GM12878 (cell line): ENCODE data around the gene TMEM17. TPM values are rescaled to one million over a fixed set of nuclear protein-coding genes. Genes with fewer than 3 reads are reported as not detected.

ENCODE experiments used
- ATAC-seq: fragments of 200-7000 bp; cut with Tn5 transposase; 3 replicates; pipeline ENCODE4 v1.9.1; 2020; ENCODE audit warnings: mild to moderate bottlenecking, moderate library complexity
- BruUV-seq: library from RNA; stranded (reverse); fragments of 400-500 nt; replicated peaks from 2 replicates; lab custom pipeline; 2021; lab: Mats Ljungman, UMichigan
- CTCF ChIA-PET: fragments of 300-600 bp; sonication (Branson Sonifier 250); formaldehyde crosslinking; extraction: SDS; loops from one replicate; lab custom pipeline; 2021; ENCODE audit warnings: inconsistent platforms; lab: Yijun Ruan, JAX
- POLR2A ChIA-PET: fragments of 350-600 bp; formaldehyde crosslinking; extraction: SDS; loops from one replicate; lab custom pipeline; 2021; ENCODE audit warnings: inconsistent platforms; lab: Charles Lee
- RAD21 ChIA-PET: fragments of 300-600 bp; sonication (Branson Sonifier 250); formaldehyde crosslinking; loops from one replicate; lab custom pipeline; 2023; ENCODE audit warnings: antibody characterized with exemption; ENCODE audit not compliant: unreplicated experiment; lab: Charles Lee
- SMC1A ChIA-PET: fragments of 300-600 bp; sonication (Branson Sonifier 250); formaldehyde crosslinking; loops from one replicate; lab custom pipeline; 2023; ENCODE audit not compliant: unreplicated experiment, uncharacterized antibody; lab: Charles Lee
- DNase-seq: peaks from one replicate; pipeline ENCODE4 v3.0.0-alpha.2; 2011; ENCODE audit warnings: low read depth, low spot score
- FAIRE-seq: peaks from 3 replicates; lab custom pipeline; 2011; peaks lifted over from hg19 to GRCh38; lab: Jason Lieb, UNC
- H2AFZ ChIP-seq: 2 replicates; pipeline ENCODE4 v1.6.0; 2011; ENCODE audit warnings: low read depth, low read length, control low read depth; ENCODE audit not compliant: control insufficient read depth
- H3K27ac ChIP-seq: 2 replicates; pipeline ENCODE4 v1.5.1; 2011; ENCODE audit warnings: control low read depth; ENCODE audit not compliant: control insufficient read depth, insufficient read depth
- H3K27me3 ChIP-seq, 2 experiments: replicated peaks in 1 of 2; 2 replicates each; pipeline versions ENCODE4 v1.6.0 to v1.6.1; 2011; ENCODE audit warnings: low read length in 1 of 2; ENCODE audit not compliant: control insufficient read depth in 2 of 2, insufficient read depth in 2 of 2
- H3K36me3 ChIP-seq, 2 experiments: 2 replicates each; pipeline ENCODE4 v1.5.1; 2011; ENCODE audit warnings: low read length in 1 of 2; ENCODE audit not compliant: control insufficient read depth in 2 of 2, insufficient read depth in 2 of 2
- H3K4me1 ChIP-seq: 2 replicates; pipeline ENCODE4 v1.6.1; 2011; ENCODE audit warnings: mild to moderate bottlenecking, low read length, moderate library complexity, mixed read lengths; ENCODE audit not compliant: control insufficient read depth, insufficient read depth
- H3K4me2 ChIP-seq: 2 replicates; pipeline ENCODE4 v1.6.0; 2011; ENCODE audit warnings: control low read depth; ENCODE audit not compliant: control insufficient read depth, insufficient read depth
- H3K4me3 ChIP-seq: fragments of 200-600 bp; sonication (generic); 2 replicates; pipeline ENCODE4 v1.5.1; 2016
- H3K79me2 ChIP-seq: 2 replicates; pipeline ENCODE4 v1.6.0; 2011; ENCODE audit warnings: low read length; ENCODE audit not compliant: control insufficient read depth, insufficient read depth
- H3K9ac ChIP-seq: 2 replicates; pipeline ENCODE4 v1.8.0; 2011; ENCODE audit warnings: low read length, control low read depth, mixed read lengths; ENCODE audit not compliant: control insufficient read depth, insufficient read depth
- H3K9me3 ChIP-seq: replicated peaks from 3 replicates; pipeline ENCODE4 v1.5.1; 2011; ENCODE audit warnings: mild to moderate bottlenecking, low read length; ENCODE audit not compliant: control insufficient read depth, insufficient read depth
- H4K20me1 ChIP-seq: 2 replicates; pipeline ENCODE4 v1.6.0; 2011; ENCODE audit not compliant: control insufficient read depth, insufficient read depth
- BCLAF1 ChIP-seq: fragments of 450-650 bp; IDR thresholded peaks from 2 replicates; pipeline ENCODE4 v1.6.1; 2017; ENCODE audit warnings: antibody characterized with exemption, mild to moderate bottlenecking, moderate library complexity
- ETV6 ChIP-seq, 2 experiments: fragments of 450-650 bp in 1 of 2; IDR thresholded peaks in 1 of 2; conservative IDR thresholded peaks in 1 of 2; 2 replicates each; pipeline ENCODE4 v1.6.1; 2014; ENCODE audit warnings: antibody characterized with exemption in 1 of 2, borderline replicate concordance in 1 of 2, low read depth in 1 of 2, mild to moderate bottlenecking in 1 of 2, moderate library complexity in 1 of 2
- GATAD2B ChIP-seq: fragments of 450-650 bp; conservative IDR thresholded peaks from 2 replicates; pipeline ENCODE4 v1.6.1; 2017; ENCODE audit warnings: low read depth, mild to moderate bottlenecking, moderate library complexity
- IKZF1 ChIP-seq: fragments of 450-650 bp; conservative IDR thresholded peaks from 2 replicates; pipeline ENCODE4 v1.6.1; 2017; ENCODE audit warnings: antibody characterized with exemption, mild to moderate bottlenecking
- IRF3 ChIP-seq: fragments of 450-650 bp; IDR thresholded peaks from 2 replicates; pipeline ENCODE4 v1.6.1; 2014; ENCODE audit warnings: mild to moderate bottlenecking
- IRF5 ChIP-seq: fragments of 450-650 bp; IDR thresholded peaks from 2 replicates; pipeline ENCODE4 v1.6.1; 2017; ENCODE audit warnings: borderline replicate concordance
- KLF5 ChIP-seq: fragments of 450-650 bp; IDR thresholded peaks from 2 replicates; pipeline ENCODE4 v1.6.1; 2014; ENCODE audit warnings: mild to moderate bottlenecking; ENCODE audit not compliant: partially characterized antibody
- RAD21 ChIP-seq: IDR thresholded peaks from 2 replicates; pipeline ENCODE4 v1.6.1; 2011; ENCODE audit warnings: mild to moderate bottlenecking, low read depth, low read length, moderate library complexity; ENCODE audit not compliant: insufficient read depth
- SMAD5 ChIP-seq: IDR thresholded peaks from 2 replicates; pipeline ENCODE4 v1.6.1; 2016; ENCODE audit warnings: antibody characterized with exemption, low read depth
- WGBS: methylation state at CpG from one replicate; pipeline ENCODE4 v1.1.6; 2016; ENCODE audit warnings: low lambda C conversion rate; ENCODE audit not compliant: insufficient replicate concordance, insufficient coverage; ENCODE audit errors: missing lambda C conversion rate; 5-methylcytosine and 5-hydroxymethylcytosine counted together
- in situ Hi-C: fragments of 300-500 bp; cut with MboI; formaldehyde crosslinking; loops from 9 replicates; pipeline ENCODE4 v1.14.3; 2018; ENCODE audit warnings: mixed read lengths
- intact Hi-C: fragments of 100-400 bp; cut with micrococcal nuclease; formaldehyde crosslinking; loops from one replicate; pipeline ENCODE4 v1.14.2; 2022; ENCODE audit not compliant: unreplicated experiment
- polyA plus RNA-seq, 11 experiments: library from polyadenylated mRNA; depleted of rRNA in 4 of 11; unstranded in 6 of 11; stranded (reverse) in 5 of 11; fragments of >200 nt; fragmentation: Nextera tagmentation in 4 of 11; fragmentation: Illumina TruSeq in 1 of 11; extraction: Ambion mirVana in 4 of 11; extraction: Trizol in 1 of 11; gene quantifications; 1 replicate in 1 of 11; 2 replicates in 10 of 11; pipeline versions ENCODE4 v1.2.1 to v1.2.3, GENCODE V29; 2011 to 2016; ENCODE audit warnings: inconsistent platforms in 2 of 11, missing spikeins in 2 of 11, low read depth in 1 of 11
- total RNA-seq, 4 experiments: library from RNA; depleted of rRNA in 3 of 4; stranded (reverse); fragments of >200 nt in 3 of 4; fragmentation: Illumina TruSeq in 1 of 4; extraction: Trizol in 1 of 4; gene quantifications; 2 replicates each; pipeline versions ENCODE4 v1.2.1 to v1.2.3, GENCODE V29; 2013 to 2021

Gene TMEM17
- total and polyA plus RNA-seq, 10 of the 15 experiments (the other 5 are each of a cell fraction or from before 2014, with no cell fraction given): 0.87 to 2.6 (median 1.4) TPM

- no peak for TF ChIP-seq BCLAF1
- no peak for TF ChIP-seq ETV6 (conservative IDR thresholded peaks at IDR 0.05 in 1 of 2, IDR thresholded peaks at IDR 0.05 in 1 of 2; ENCODE audit: borderline replicate concordance in 1 of 2, low read depth in 1 of 2)
These were observed 10.2 kb downstream of the TMEM17 start (continued) for GRCh38 chr2:62495761-62496160.

GRCh38 chr2:62492048-62492447 is 13.9 kb downstream of the TMEM17 start:
- ChIA-PET POLR2A (interaction anchor here (1.4 kb wide), 1 partner anchor 14 kb away, joined by 4 read pairs; the partner anchor contains the start of gene TMEM17), SMC1A (interaction anchor here (0.8 to 2.2 kb wide), 2 partner anchors 12 to 283 kb away, joined by 3 to 7 read pairs; no protein-coding TSS in a partner anchor), CTCF (interaction anchor here (0.7 to 1.0 kb wide), 2 partner anchors 35 to 956 kb away, joined by 3 read pairs; no protein-coding TSS in a partner anchor), RAD21 (interaction anchor here (0.7 kb wide), 1 partner anchor 33 kb away, joined by 3 read pairs; no protein-coding TSS in a partner anchor)
- Histone ChIP-seq H3K4me3 (no peak overlapping the region), H3K27me3 (no peaks in the 10 kb centered on the region), H3K4me1 (no peaks in the 10 kb centered on the region), H2AFZ (no peak overlapping the region), H3K79me2 (no peaks in the 10 kb centered on the region), H3K9me3 (no peaks in the 10 kb centered on the region), H4K20me1 (no peaks in the 10 kb centered on the region), H3K9ac (no peak overlapping the region), H3K36me3 (no peaks in the 10 kb centered on the region), H3K27ac (no peak overlapping the region), H3K4me2 (no peak overlapping the region)
- DNase-seq (no peak), FAIRE-seq (no peak), ATAC-seq (no peak)
- intact Hi-C loops (no loop called here), in situ Hi-C loops (no loop called here)
- 52% methylated on average over 2 of the region's 2 CpGs for WGBS
- TF ChIP-seq IKZF1 (no peak), IRF5 (no peak), GATAD2B (no peak), RAD21 (no peak), IRF3 (no peak), SMAD5 (no peak), KLF5 (no peak)
- BruUV-seq: no TSS peak
